GM23338 (cell line): ENCODE results near the gene ARSD.

Source experiments
- CTCF ChIP-seq, 2 experiments: fragments of 200-600 bp in 1 of 2; sonication (generic) in 1 of 2; conservative IDR thresholded peaks; 2 replicates each; pipeline versions ENCODE4 v1.5.1 to v1.6.1; 2016 to 2017; ENCODE audit warnings: antibody characterized with exemption in 2 of 2, low read depth in 2 of 2, mild to moderate bottlenecking in 2 of 2, moderate library complexity in 1 of 2
- ETS1 ChIP-seq: IDR thresholded peaks from 2 replicates; pipeline ENCODE4 v1.6.1; 2016; ENCODE audit warnings: antibody characterized with exemption
- EZH2 ChIP-seq: fragments of 200-600 bp; sonication (generic); IDR thresholded peaks from one replicate; pipeline ENCODE4 v1.8.0; 2017; ENCODE audit warnings: antibody characterized with exemption, mild to moderate bottlenecking, low read depth; ENCODE audit not compliant: unreplicated experiment
- POLR2AphosphoS5 ChIP-seq: IDR thresholded peaks from 2 replicates; pipeline ENCODE4 v1.6.1; 2016; ENCODE audit warnings: antibody characterized with exemption, low read depth
- REST ChIP-seq: IDR thresholded peaks from one replicate; pipeline ENCODE4 v1.6.1; 2018; ENCODE audit warnings: antibody characterized with exemption; ENCODE audit not compliant: unreplicated experiment

- TF ChIP-seq CTCF (conservative IDR thresholded peaks at IDR 0.05; ENCODE audit: low read depth in 2 of 2) (no peak), REST (no peak), POLR2AphosphoS5 (no peak), EZH2 (no peak), ETS1 (no peak)
Measured at GRCh38 chrX:2871831-2872230, 57.3 kb downstream of the ARSD start.
